Natural killer cell (primary cell): Measurements from ENCODE around the gene OR2L8. TPM values are rescaled to one million over a fixed set of nuclear protein-coding genes. Genes with fewer than 3 reads are reported as not detected.

Source experiments
- ATAC-seq, 3 donors: fragments of 150-1000 bp in 2 of 3; fragments of 200-7000 bp in 1 of 3; cut with Tn5 transposase; 1 replicate in 1 of 3; 2 replicates in 2 of 3; pipeline ENCODE4 v1.10.0; 2021; ENCODE audit warnings: mild to moderate bottlenecking in 2 of 3, moderate library complexity in 2 of 3
- DNase-seq, 2 donors: peaks; one replicate each; pipeline versions ENCODE4 v3.0.0 to v3.0.0-alpha.2; 2013 to 2021; ENCODE audit warnings: mixed read lengths in 1 of 2
- H3K27ac ChIP-seq: one replicate; pipeline ENCODE4 v1.5.1; 2013; ENCODE audit warnings: mild to moderate bottlenecking, low read length
- H3K27me3 ChIP-seq: one replicate; pipeline ENCODE4 v1.6.1; 2013; ENCODE audit warnings: low read length; ENCODE audit not compliant: control insufficient read depth, insufficient read depth
- H3K36me3 ChIP-seq: one replicate; pipeline ENCODE4 v1.6.1; 2013; ENCODE audit warnings: low read length; ENCODE audit not compliant: control insufficient read depth, insufficient read depth
- H3K4me1 ChIP-seq: one replicate; pipeline ENCODE4 v1.6.1; 2013; ENCODE audit warnings: low read length; ENCODE audit not compliant: control insufficient read depth, insufficient read depth
- H3K4me3 ChIP-seq: one replicate; pipeline ENCODE4 v1.5.1; 2013; ENCODE audit warnings: low read length
- H3K9me3 ChIP-seq: one replicate; pipeline ENCODE4 v1.6.1; 2013; ENCODE audit warnings: low read length; ENCODE audit not compliant: control insufficient read depth, insufficient read depth
- H3K27ac Mint-ChIP-seq, 2 donors: one replicate each; pipeline ENCODE4 v1.8.0; 2022; ENCODE audit warnings: mild to moderate bottlenecking in 2 of 2, mixed read lengths in 2 of 2, moderate library complexity in 1 of 2
- H3K27me3 Mint-ChIP-seq, 2 donors: one replicate each; pipeline ENCODE4 v1.8.0; 2022; ENCODE audit warnings: low read depth in 2 of 2, mixed read lengths in 2 of 2
- H3K36me3 Mint-ChIP-seq: one replicate; pipeline ENCODE4 v1.8.0; 2022; ENCODE audit warnings: mixed read lengths
- H3K4me1 Mint-ChIP-seq, 2 donors: one replicate each; pipeline ENCODE4 v1.8.0; 2022; ENCODE audit warnings: mixed read lengths in 2 of 2
- H3K4me3 Mint-ChIP-seq: one replicate; pipeline ENCODE4 v1.8.0; 2022; ENCODE audit warnings: mild to moderate bottlenecking, moderate library complexity, mixed read lengths
- H3K9me3 Mint-ChIP-seq, 2 donors: one replicate each; pipeline ENCODE4 v1.8.0; 2022; ENCODE audit warnings: mixed read lengths in 2 of 2
- CTCF ChIP-seq: fragments of 200-600 bp; IDR thresholded peaks from one replicate; pipeline ENCODE4 v1.8.0; 2022; ENCODE audit warnings: antibody characterized with exemption
- WGBS: methylation state at CpG from one replicate; pipeline ENCODE4 v1.1.7; 2013; ENCODE audit warnings: missing lambda C conversion rate; ENCODE audit not compliant: insufficient coverage; 5-methylcytosine and 5-hydroxymethylcytosine counted together
- intact Hi-C: fragments of 100-400 bp; cut with micrococcal nuclease; formaldehyde crosslinking; loops from one replicate; pipeline ENCODE4 v1.14.2; 2022
- total RNA-seq, 4 donors: library from RNA; stranded (reverse); fragments of 120-200 nt in 1 of 4; gene quantifications; one replicate each; pipeline versions ENCODE4 v1.2.3 to v1.2.4, GENCODE V29; 2013 to 2022

OR2L8 gene
- total RNA-seq, 3 donors from 2014 or later (not counting 1 experiment from before 2014, with no cell fraction given) = 1.1 TPM; not detected in 2

DNA sequence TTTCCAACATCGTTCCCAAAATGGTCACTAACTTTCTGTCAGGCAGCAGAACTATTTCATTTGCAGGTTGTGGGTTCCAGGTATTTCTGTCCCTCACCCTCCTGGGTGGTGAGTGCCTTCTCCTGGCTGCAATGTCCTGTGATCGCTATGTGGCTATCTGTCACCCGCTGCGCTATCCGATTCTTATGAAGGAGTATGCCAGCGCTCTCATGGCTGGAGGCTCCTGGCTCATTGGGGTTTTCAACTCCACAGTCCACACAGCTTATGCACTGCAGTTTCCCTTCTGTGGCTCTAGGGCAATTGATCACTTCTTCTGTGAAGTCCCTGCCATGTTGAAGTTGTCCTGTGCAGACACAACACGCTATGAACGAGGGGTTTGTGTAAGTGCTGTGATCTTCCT, 14.7 kb upstream of the OR2L8 start:
- Histone ChIP-seq H3K27me3 (no peaks in the 10 kb centered on the region), H3K4me1 (peaks cover 6% of the 10 kb centered on the region), H3K4me3 (no peak overlapping the region), H3K27ac (no peak overlapping the region), H3K9me3 (peaks cover 5% of the 10 kb centered on the region), H3K36me3 (no peaks in the 10 kb centered on the region)
- no peaks in the 10 kb centered on the region for H3K9me3 Mint-ChIP-seq
- H3K36me3 Mint-ChIP-seq = no peaks in the 10 kb centered on the region
- 98% methylated on average over 8 of the region's 8 CpGs for WGBS
- H3K4me3 Mint-ChIP-seq = no peak overlapping the region
- no peak for ATAC-seq
- DNase-seq = no peak
- peaks cover 0 to 3% of the 10 kb centered on the region in 2 donors for H3K27me3 Mint-ChIP-seq
- no peak overlapping the region for H3K27ac Mint-ChIP-seq
- intact Hi-C loops = no loop called here
- peaks cover 0 to 4% of the 10 kb centered on the region in 2 donors for H3K4me1 Mint-ChIP-seq
- TF ChIP-seq CTCF = no peak

DNA sequence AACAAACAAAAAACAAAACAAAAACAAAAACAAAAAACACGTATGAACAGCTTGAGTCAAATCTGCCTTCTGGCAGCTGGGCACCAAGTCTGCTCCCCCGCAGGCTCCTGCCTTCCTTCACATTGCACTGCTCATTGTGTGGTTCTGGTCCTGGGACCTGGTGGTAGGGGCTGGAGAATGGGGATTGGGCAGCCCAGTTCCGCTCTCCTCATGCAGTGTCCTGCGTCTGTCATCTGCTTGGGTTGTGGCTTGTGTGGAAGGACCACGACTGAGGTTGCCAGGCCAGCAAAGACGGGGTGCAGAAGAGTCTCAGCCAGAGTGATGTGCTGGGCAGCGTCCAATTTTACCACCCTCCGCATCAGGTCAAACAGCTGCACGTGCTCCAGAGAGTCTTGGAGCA, 12.9 kb upstream of the OR2L8 start:
- no peak for TF ChIP-seq CTCF
- H3K27ac ChIP-seq = no peak overlapping the region
- H3K4me1 ChIP-seq = peaks cover 6% of the 10 kb centered on the region
- no peak overlapping the region for H3K27ac Mint-ChIP-seq
- no peaks in the 10 kb centered on the region for H3K27me3 ChIP-seq
- DNase-seq = peak in 1 of 2 donors; percentile 2
- H3K9me3 ChIP-seq = peaks cover 5% of the 10 kb centered on the region
- H3K9me3 Mint-ChIP-seq = no peaks in the 10 kb centered on the region
- peaks cover 0 to 4% of the 10 kb centered on the region in 2 donors for H3K4me1 Mint-ChIP-seq
- intact Hi-C loops = no loop called here
- peaks cover 0 to 3% of the 10 kb centered on the region in 2 donors for H3K27me3 Mint-ChIP-seq
- no peaks in the 10 kb centered on the region for H3K36me3 ChIP-seq
- WGBS = 93% methylated on average over 9 of the region's 9 CpGs
- no peak for ATAC-seq
- peak overlapping the region; percentile 31 for H3K4me3 Mint-ChIP-seq
- H3K4me3 ChIP-seq = no peak overlapping the region
- no peaks in the 10 kb centered on the region for H3K36me3 Mint-ChIP-seq

DNA sequence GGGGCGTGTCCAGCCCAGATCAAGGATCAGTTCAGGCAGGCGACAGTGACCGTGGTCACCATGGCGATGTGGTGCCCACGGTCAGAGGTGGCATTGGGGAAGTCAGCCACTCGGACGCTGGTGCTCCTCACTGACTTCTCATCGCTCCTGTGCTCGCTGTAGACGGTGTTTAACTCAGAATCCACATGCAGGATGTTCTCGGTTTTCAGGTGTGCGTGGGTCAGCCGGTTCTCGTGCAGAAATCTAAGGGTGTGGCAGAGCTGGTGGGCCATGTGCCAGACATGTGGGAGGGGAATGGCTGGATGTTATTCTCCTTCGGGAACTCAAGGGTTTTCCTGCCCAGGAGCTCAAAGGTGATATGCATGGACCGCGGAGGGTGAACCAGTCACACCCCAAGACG, 12.2 kb upstream of the OR2L8 start:
- no peaks in the 10 kb centered on the region for H3K36me3 Mint-ChIP-seq
- H3K27ac Mint-ChIP-seq = no peak overlapping the region
- H3K27me3 ChIP-seq = no peaks in the 10 kb centered on the region
- H3K27ac ChIP-seq = no peak overlapping the region
- 97% methylated on average over 18 of the region's 18 CpGs for WGBS
- H3K27me3 Mint-ChIP-seq = peaks cover 0 to 3% of the 10 kb centered on the region in 2 donors
- peaks cover 5% of the 10 kb centered on the region for H3K9me3 ChIP-seq
- ATAC-seq = no peak
- peaks cover 6% of the 10 kb centered on the region for H3K4me1 ChIP-seq
- H3K9me3 Mint-ChIP-seq = no peaks in the 10 kb centered on the region
- no peak for TF ChIP-seq CTCF
- intact Hi-C loops = no loop called here
- peaks cover 0 to 4% of the 10 kb centered on the region in 2 donors for H3K4me1 Mint-ChIP-seq
- peak in 1 of 2 donors; percentile 3 for DNase-seq
- H3K4me3 Mint-ChIP-seq = no peak overlapping the region
- H3K36me3 ChIP-seq = no peaks in the 10 kb centered on the region
- H3K4me3 ChIP-seq = no peak overlapping the region
